ENCODE results near the gene ANKRD11.

ANKRD11 gene

DNA sequence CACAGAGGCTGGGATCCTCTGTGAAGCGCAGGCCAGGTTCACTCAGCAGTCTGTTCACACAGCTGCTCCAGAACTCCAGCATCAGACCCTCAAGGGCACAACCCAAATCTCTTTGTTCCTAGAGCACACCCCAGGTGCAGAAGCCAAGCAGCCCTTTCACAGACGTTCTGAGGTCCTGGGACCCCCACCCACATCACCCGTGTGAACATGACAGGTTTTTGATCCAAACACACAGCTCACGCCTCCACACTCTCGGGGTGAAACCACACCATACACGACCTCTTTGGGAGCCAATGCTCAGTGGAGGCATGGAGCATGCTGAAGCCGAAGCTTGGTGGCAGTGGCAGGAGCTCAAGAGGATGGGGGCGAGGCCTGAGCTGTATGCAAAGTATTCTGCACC lies 175.5 kb downstream of the ANKRD11 start:
- no peak for DNase-seq
- Histone ChIP-seq H3K27ac (no peak overlapping the region), H3K4me3 (ENCODE audit: low read depth, low read length) (no peak overlapping the region), H3K9me3 (ENCODE audit: severe bottlenecking) (no peaks in the 10 kb centered on the region), H3K27me3 (ENCODE audit: insufficient read depth, low read depth, severe bottlenecking) (no peaks in the 10 kb centered on the region), H3K36me3 (no peaks in the 10 kb centered on the region)
- TF ChIP-seq, protein P1, sequence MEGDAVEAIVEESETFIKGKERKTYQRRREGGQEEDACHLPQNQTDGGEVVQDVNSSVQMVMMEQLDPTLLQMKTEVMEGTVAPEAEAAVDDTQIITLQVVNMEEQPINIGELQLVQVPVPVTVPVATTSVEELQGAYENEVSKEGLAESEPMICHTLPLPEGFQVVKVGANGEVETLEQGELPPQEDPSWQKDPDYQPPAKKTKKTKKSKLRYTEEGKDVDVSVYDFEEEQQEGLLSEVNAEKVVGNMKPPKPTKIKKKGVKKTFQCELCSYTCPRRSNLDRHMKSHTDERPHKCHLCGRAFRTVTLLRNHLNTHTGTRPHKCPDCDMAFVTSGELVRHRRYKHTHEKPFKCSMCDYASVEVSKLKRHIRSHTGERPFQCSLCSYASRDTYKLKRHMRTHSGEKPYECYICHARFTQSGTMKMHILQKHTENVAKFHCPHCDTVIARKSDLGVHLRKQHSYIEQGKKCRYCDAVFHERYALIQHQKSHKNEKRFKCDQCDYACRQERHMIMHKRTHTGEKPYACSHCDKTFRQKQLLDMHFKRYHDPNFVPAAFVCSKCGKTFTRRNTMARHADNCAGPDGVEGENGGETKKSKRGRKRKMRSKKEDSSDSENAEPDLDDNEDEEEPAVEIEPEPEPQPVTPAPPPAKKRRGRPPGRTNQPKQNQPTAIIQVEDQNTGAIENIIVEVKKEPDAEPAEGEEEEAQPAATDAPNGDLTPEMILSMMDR (IDR thresholded peaks at IDR 0.05; ENCODE audit: low read depth, low read length) = no peak

DNA sequence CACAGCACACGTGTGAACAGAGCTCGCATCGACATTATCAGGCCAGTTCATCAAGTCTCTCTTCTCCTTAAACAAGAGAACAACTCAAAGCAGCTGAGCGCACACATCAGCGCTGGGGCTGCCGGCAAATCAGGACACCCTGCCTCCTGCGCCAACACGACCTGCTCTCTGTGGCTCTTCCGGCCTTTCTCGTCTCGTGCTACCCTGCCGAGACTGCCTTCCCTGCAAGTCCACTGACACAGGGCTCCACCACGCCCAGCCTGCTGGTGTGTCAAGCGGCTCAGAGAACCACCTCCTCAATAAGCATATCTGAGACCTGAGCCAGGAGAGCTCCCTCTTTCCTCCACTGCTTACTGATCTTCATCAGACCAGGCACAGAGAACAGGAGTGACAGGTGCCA lies 176.0 kb downstream of the ANKRD11 start:
- Histone ChIP-seq H3K27me3 (ENCODE audit: insufficient read depth, low read depth, severe bottlenecking) (no peaks in the 10 kb centered on the region), H3K27ac (no peak overlapping the region), H3K9me3 (ENCODE audit: severe bottlenecking) (no peaks in the 10 kb centered on the region), H3K36me3 (no peaks in the 10 kb centered on the region), H3K4me3 (ENCODE audit: low read depth, low read length) (no peak overlapping the region)
- TF ChIP-seq, protein P1 (IDR thresholded peaks at IDR 0.05; ENCODE audit: low read depth, low read length) = no peak
- DNase-seq = no peak

DNA sequence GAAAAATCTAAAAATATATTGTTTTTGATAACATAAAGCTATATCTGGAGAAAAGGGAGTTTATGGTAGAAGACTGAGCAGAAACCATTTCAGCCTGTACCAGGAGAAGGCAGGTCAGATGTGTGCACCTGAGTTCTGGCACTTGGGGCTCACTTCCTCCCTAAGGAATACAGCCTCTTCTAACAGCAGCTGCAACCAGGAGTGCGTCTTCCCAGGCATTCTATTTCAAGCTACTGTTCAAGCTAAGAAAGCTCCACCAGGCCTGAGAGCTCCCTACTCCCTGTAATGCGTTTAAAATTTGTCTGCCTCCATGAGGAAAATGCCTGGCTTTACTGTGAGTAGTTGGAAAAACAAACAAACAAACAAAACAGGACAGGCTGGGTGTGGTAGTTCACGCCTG lies 176.8 kb downstream of the ANKRD11 start:
- no peak for DNase-seq
- no peak overlapping the region for H3K4me3 ChIP-seq (ENCODE audit: low read depth, low read length)
- no peak overlapping the region for H3K27ac ChIP-seq
- no peaks in the 10 kb centered on the region for H3K9me3 ChIP-seq (ENCODE audit: severe bottlenecking)
- no peaks in the 10 kb centered on the region for H3K36me3 ChIP-seq
- H3K27me3 ChIP-seq (ENCODE audit: insufficient read depth, low read depth, severe bottlenecking) = no peaks in the 10 kb centered on the region
- TF ChIP-seq, protein P1 (IDR thresholded peaks at IDR 0.05; ENCODE audit: low read depth, low read length) = no peak

DNA sequence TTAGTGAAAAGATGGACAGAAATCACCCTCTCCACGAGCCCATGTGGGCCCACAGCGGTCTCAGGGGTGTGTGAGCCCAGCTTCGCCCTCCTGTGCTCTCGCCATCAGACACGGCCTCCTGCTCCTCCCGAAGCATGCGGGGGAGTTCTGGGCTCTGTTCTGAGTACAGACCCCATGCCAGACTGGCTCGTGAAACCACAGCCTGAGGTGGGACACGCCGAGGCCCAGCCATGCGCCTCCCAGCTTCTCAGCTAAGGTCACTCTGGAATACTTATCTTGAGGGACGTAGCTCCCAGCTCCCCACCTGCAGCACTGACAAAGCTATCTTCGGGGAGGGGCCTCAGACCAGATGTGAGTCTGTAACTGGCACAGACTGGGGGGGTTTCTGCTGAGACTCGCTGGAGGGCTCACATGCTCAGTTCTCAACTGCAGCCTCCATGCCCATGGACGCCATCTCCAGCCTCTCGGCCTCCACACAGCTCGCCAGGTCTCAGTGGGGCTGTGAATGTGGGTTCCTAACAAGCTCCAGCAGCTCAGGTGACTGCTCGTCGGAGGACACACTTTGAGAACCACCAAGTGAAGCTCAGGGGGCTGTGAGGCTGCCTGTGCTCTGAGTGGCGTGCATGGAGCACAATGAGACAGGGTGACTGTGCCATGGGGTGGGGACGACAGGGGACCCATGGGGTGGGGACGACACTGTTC lies 177.6 kb downstream of the ANKRD11 start:
- Histone ChIP-seq H3K4me3 (ENCODE audit: low read depth, low read length) (no peak overlapping the region), H3K9me3 (ENCODE audit: severe bottlenecking) (no peaks in the 10 kb centered on the region), H3K27me3 (ENCODE audit: insufficient read depth, low read depth, severe bottlenecking) (no peaks in the 10 kb centered on the region), H3K27ac (no peak overlapping the region), H3K36me3 (no peaks in the 10 kb centered on the region)
- TF ChIP-seq, protein P1 (IDR thresholded peaks at IDR 0.05; ENCODE audit: low read depth, low read length) = no peak
- DNase-seq = no peak

DNA sequence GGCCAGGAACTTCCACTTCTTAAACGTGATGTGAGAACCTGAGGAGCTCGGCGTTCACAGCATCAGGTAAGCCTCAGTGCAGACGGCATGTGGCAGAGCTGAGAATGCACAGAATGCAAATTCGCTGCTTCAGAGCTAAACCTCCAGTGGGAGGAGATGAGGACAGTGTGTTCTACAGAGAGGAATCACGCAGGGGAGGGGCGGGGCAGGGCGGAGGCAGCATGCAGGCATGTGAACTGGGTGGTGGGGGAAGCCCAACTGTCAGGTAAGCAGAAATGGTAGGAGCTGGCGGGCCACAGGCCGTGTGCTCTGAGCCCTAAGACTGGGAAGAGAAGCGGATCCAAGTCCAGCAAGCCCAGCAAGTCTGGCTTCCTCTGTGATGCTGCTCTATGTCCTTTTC lies 178.2 kb downstream of the ANKRD11 start:
- H3K9me3 ChIP-seq (ENCODE audit: severe bottlenecking) = no peaks in the 10 kb centered on the region
- H3K4me3 ChIP-seq (ENCODE audit: low read depth, low read length) = no peak overlapping the region
- no peak for DNase-seq
- no peak overlapping the region for H3K27ac ChIP-seq
- TF ChIP-seq, protein P1 (IDR thresholded peaks at IDR 0.05; ENCODE audit: low read depth, low read length) = no peak
- no peaks in the 10 kb centered on the region for H3K36me3 ChIP-seq
- no peaks in the 10 kb centered on the region for H3K27me3 ChIP-seq (ENCODE audit: insufficient read depth, low read depth, severe bottlenecking)

DNA sequence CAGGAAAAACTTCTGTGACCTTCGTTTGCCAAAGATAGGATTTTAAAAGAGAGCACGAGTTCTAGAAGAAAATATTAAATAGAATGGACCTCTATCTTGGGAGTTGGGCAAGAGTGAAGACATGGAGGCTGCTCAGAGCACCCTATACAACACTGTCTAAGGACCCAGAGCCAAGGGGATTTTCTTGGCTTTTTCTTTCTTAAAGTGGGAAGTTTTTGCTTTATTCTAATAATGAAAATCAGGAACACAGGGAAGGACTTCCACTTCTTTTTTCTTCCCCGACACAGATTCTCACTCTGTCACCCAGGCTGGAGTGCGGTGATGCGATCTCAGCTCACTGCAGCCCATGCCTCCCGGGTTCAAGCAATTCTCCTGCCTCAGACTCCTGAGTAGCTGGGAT lies 178.7 kb downstream of the ANKRD11 start:
- Histone ChIP-seq H3K9me3 (ENCODE audit: severe bottlenecking) (no peaks in the 10 kb centered on the region), H3K27me3 (ENCODE audit: insufficient read depth, low read depth, severe bottlenecking) (no peaks in the 10 kb centered on the region), H3K27ac (no peak overlapping the region), H3K4me3 (ENCODE audit: low read depth, low read length) (no peak overlapping the region), H3K36me3 (no peaks in the 10 kb centered on the region)
- no peak for DNase-seq
- TF ChIP-seq, protein P1 (IDR thresholded peaks at IDR 0.05; ENCODE audit: low read depth, low read length) = no peak
